ENCODE results near the gene TRPV2.

TRPV2 gene

GRCh38 chr17:16406742-16407674, 8.4 kb upstream of the TRPV2 start:
- DNase-seq = peak; percentile 20

GRCh38 chr17:16407911-16408588, 7.3 kb upstream of the TRPV2 start:
- DNase-seq = no peak

DNA sequence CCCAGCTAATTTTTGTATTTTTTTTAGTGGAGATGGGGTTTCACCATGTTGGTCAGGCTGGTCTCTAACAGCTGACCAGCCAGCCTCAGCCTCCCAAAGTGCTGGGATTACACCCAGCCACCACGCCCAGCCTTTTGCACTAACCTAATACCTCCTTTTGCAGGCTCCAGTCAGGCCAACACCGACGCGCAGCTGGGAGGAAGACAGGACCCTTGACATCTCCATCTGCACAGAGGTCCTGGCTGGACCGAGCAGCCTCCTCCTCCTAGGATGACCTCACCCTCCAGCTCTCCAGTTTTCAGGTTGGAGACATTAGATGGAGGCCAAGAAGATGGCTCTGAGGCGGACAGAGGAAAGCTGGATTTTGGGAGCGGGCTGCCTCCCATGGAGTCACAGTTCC, 2.0 kb downstream of the TRPV2 start:
- no peak for DNase-seq

GRCh38 chr17:16417896-16418684, 2.7 kb downstream of the TRPV2 start:
- no peak for DNase-seq

DNA sequence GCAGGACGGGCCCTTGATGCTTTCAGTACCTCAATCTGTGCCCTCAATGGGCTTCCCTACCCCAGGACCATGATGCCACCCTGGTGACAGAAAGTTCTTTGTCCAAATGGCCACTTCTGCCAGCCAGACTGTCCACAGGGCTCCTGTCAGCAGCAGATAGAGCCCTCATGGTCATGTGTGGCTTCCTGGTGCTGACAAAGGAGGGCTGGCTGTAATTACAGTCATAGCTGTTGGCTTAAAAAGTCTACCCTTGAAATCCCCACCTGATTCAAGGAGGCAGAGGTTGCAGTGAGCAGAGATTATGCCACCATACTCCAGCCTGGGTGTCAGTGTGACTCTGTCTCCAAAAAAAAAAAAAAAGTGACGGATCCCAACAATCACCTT, 3.3 kb downstream of the TRPV2 start:
- DNase-seq = no peak

- DNase-seq = peak; percentile 56
Measured at GRCh38 chr17:16419074-16419928, 3.9 kb downstream of the TRPV2 start.

- DNase-seq = no peak
Measured at GRCh38 chr17:16419929-16420271, 4.5 kb downstream of the TRPV2 start.

DNA sequence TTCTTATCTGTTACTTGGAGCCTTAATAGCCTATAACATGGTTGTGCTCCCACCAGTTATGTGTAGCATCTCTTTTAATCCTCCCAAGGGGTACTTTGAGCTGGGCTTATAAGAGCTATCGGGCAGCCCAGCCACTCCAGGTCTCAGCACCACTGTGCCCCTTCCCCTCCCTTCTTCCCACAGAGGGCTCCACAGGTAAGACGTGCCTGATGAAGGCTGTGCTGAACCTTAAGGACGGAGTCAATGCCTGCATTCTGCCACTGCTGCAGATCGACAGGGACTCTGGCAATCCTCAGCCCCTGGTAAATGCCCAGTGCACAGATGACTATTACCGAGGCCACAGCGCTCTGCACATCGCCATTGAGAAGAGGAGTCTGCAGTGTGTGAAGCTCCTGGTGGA, 7.0 kb downstream of the TRPV2 start:
- no peak for DNase-seq

DNA sequence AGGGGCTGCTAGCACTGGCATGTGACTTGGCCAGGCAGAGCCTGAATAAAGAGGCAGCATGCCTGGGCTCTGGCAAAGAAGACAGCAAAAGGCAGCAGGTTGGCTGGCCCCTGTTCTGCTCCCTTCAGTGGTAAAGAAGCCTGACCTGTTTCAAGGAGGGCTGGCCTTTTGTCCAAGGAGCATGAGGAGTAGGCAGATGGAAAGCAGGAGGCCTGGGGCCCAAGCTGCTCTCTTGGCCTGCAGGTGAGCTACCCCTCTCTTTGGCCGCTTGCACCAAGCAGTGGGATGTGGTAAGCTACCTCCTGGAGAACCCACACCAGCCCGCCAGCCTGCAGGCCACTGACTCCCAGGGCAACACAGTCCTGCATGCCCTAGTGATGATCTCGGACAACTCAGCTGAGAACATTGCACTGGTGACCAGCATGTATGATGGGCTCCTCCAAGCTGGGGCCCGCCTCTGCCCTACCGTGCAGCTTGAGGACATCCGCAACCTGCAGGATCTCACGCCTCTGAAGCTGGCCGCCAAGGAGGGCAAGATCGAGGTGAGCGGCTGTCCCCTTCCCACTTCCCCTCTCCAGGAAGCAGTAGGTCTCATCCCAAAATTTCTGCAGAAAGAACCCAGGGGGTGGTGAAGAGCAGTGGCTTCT, 8.0 kb downstream of the TRPV2 start:
- DNase-seq = no peak

DNA sequence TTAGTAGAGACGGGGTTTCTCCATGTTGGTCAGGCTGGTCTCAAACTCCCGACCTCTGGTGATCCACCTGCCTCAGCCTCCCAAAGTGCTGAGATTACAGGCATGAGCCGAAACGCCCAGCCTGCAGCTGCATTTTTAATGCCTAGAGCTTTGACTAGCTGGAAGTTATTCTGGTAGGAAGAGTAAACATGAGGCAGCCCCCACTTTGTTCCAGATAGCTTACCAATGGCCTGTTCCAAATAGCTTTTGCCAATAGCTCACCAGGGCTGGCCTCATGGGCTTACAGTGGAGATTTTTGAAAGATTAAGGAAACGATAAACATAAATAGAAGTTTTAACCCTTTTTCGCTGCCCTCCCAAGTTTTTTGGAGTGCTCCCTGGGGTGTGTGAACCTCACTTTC, 9.8 kb downstream of the TRPV2 start:
- no peak for DNase-seq

DNA sequence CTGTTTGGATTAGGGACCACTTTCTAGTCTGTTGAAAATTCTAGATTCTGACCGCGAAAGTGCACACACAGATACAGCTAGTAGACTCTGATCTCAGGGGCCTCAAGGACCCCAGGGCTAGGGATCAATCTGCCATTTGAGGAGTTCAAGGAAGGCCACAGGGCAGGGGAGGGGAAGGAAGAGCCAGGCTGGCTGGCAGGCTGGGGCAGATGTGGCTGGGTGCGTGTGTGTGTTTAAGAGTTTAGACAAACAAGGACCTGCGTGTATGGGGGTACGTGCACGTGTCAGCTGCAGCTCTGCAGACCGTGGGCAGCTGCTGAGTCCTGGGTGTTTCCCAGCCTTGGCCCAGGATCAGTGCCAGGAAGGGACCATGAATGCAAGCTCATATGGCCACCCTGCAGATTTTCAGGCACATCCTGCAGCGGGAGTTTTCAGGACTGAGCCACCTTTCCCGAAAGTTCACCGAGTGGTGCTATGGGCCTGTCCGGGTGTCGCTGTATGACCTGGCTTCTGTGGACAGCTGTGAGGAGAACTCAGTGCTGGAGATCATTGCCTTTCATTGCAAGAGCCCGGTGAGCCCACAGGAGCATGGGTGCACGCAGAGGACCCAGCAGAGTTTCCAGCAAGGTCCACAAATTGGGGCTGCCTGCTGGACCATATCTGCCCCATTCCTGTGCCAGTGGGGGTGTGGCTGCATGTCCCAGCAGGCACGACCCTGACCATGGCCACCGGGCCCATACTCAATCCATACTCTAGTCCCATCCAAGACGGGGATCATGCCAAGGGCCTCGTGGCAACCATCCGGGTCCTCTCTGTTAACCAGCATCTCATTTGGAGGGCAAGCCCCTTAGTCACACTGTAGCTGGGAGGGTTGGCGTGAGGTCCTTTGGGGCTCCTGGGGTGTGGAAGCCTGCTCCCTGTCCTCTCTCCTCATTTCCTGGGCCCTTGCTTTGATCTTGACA, 10.6 kb downstream of the TRPV2 start:
- DNase-seq = no peak

GRCh38 chr17:16427020-16427419, 11.6 kb downstream of the TRPV2 start:
- no peak for DNase-seq

- peak; percentile 67 for DNase-seq
Measured at GRCh38 chr17:16428098-16428882, 12.9 kb downstream of the TRPV2 start.

GRCh38 chr17:16429083-16429482, 13.7 kb downstream of the TRPV2 start:
- DNase-seq = no peak

DNA sequence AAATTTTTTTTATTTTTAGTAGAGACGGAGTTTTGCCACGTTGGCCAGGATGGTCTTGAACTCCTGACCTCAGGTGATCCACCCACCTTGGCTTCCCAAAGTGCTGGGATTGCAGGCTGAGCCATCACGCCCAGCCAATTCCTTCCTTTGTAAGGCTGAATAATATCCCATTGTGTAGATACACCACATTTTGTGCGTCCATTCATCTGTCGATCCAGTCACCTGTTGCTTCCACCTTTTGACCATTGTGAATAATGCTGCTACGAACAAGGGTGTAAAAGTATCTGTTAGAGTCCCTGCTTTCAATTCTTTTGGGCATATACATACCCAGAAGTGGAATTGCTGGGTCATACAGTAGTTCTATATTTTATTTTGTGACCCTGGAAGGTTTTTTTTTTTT, 15.3 kb downstream of the TRPV2 start:
- DNase-seq = no peak

DNA sequence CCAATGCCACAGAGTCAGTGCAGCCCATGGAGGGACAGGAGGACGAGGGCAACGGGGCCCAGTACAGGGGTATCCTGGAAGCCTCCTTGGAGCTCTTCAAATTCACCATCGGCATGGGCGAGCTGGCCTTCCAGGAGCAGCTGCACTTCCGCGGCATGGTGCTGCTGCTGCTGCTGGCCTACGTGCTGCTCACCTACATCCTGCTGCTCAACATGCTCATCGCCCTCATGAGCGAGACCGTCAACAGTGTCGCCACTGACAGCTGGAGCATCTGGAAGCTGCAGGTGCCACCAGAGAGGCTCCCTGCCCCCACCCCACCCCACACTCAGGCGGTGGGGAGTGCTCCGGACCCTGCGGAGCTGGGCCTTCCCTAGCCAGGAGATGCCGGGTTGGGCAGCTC, 16.6 kb downstream of the TRPV2 start:
- DNase-seq = no peak

GRCh38 chr17:16433514-16433913, 18.1 kb downstream of the TRPV2 start:
- no peak for DNase-seq

GRCh38 chr17:16434662-16435061, 19.3 kb downstream of the TRPV2 start:
- DNase-seq = no peak

DNA sequence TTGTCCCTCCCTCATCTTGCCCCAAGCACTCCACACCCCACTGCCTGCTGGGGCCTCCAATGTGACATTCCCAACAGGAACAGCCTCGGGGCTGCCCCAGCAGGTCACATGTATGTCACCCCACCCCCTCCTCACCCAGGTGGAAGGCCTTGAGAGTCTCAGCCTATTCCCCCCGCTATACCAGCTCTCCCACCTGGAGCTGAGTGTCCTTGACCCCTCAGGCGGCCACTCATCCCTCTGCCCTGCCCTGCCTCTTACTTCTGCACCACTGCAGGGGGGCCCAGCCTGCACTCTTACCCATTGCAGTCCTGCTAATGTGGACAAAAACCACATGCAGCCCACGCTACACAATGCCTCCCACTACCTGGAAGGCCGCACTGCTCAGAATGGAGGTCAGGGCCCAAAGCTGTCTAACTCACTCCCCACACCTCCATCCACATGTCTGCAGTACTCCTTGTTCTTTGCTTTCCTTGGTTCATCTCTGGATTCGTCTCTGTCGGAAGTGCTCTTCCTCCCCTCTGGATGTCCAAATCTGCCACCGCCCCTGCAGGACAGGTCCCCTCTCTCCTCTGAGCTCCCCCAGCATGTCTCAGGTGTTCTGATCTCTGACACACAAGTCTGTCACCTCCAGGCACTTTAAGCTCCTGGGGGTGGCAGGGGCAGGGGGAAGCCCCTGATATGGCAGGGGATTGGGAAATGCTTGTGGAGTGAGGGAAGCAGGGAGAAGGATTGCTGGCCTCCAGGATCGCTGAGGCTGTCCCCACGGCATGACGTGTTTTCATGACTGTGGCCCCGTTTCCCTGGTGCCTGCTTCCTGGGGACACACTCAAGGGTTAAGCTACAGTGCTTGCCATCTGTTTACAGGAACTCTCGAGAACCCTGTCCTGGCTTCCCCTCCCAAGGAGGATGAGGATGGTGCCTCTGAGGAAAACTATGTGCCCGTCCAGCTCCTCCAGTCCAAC, 20.8 kb downstream of the TRPV2 start:
- no peak for DNase-seq
